ENCODE results near the gene MIF. TPM values are rescaled to one million over a fixed set of nuclear protein-coding genes. Genes with fewer than 3 reads are reported as not detected.
A peak's percentile ranks its signal among the peaks of the same experiment; 100 is the strongest.
"Not testable (repeated sequence)": the region's sequence is repeated elsewhere in the genome, so short reads cannot be mapped to it uniquely, and the experiment has no call there.

The MIF gene
- polyA plus RNA-seq, 1 donor from 2014 or later = 1,216 TPM

- Mint-ChIP-seq H3K36me3 (no peaks in the 10 kb centered on the region), H3K4me1 (peaks cover 5 to 21% (median 12%) of the 10 kb centered on the region in 3 donors), H3K4me3 (peak overlapping the region; percentile 21 to 92 (median 72)), H3K27ac (no peak overlapping the region), H3K9me3 (no peaks in the 10 kb centered on the region), H3K27me3 (no peaks in the 10 kb centered on the region)
Measured at GRCh38 chr22:23859201-23859600, 35.0 kb upstream of the MIF start.

- H3K36me3 Mint-ChIP-seq, H3K9me3 Mint-ChIP-seq, H3K4me3 Mint-ChIP-seq, H3K27ac Mint-ChIP-seq, H3K27me3 Mint-ChIP-seq: not testable (repeated sequence)
- H3K4me1 Mint-ChIP-seq = peaks cover 5 to 21% (median 12%) of the 10 kb centered on the region in 3 donors
Measured at GRCh38 chr22:23860187-23860586, 34.0 kb upstream of the MIF start.

GRCh38 chr22:23862103-23862502 is 32.1 kb upstream of the MIF start:
- Mint-ChIP-seq H3K27me3 (no peaks in the 10 kb centered on the region), H3K4me1 (peaks cover 5 to 15% (median 10%) of the 10 kb centered on the region in 3 donors), H3K36me3 (peaks cover 2% of the 10 kb centered on the region), H3K9me3 (no peaks in the 10 kb centered on the region), H3K4me3 (peak overlapping the region in 3 of 4 donors; percentile 21 to 87 (median 47)), H3K27ac (peak overlapping the region in 2 of 3 donors; percentile 11 to 61)

- not testable (repeated sequence) for H3K4me1 Mint-ChIP-seq, H3K9me3 Mint-ChIP-seq, H3K27ac Mint-ChIP-seq, H3K36me3 Mint-ChIP-seq, H3K27me3 Mint-ChIP-seq, H3K4me3 Mint-ChIP-seq
Measured at GRCh38 chr22:23864499-23865154, 29.6 kb upstream of the MIF start.

- H3K9me3 Mint-ChIP-seq = no peaks in the 10 kb centered on the region
- H3K27me3 Mint-ChIP-seq = no peaks in the 10 kb centered on the region
- H3K4me3 Mint-ChIP-seq = no peak overlapping the region
- no peak overlapping the region for H3K27ac Mint-ChIP-seq
- H3K4me1 Mint-ChIP-seq = no peaks in the 10 kb centered on the region
- H3K36me3 Mint-ChIP-seq = peaks cover 5% of the 10 kb centered on the region
Measured at GRCh38 chr22:23868580-23868979, 25.6 kb upstream of the MIF start.

- Mint-ChIP-seq H3K27ac (no peak overlapping the region), H3K27me3 (no peaks in the 10 kb centered on the region), H3K36me3 (peaks cover 5% of the 10 kb centered on the region), H3K9me3 (no peaks in the 10 kb centered on the region), H3K4me3 (no peak overlapping the region), H3K4me1 (no peaks in the 10 kb centered on the region)
Measured at GRCh38 chr22:23874871-23875270, 19.3 kb upstream of the MIF start.

GRCh38 chr22:23875801-23876200 is 18.4 kb upstream of the MIF start:
- no peaks in the 10 kb centered on the region for H3K27me3 Mint-ChIP-seq
- H3K9me3 Mint-ChIP-seq = no peaks in the 10 kb centered on the region
- peaks cover 2% of the 10 kb centered on the region for H3K36me3 Mint-ChIP-seq
- no peaks in the 10 kb centered on the region for H3K4me1 Mint-ChIP-seq
- no peak overlapping the region for H3K4me3 Mint-ChIP-seq
- H3K27ac Mint-ChIP-seq = no peak overlapping the region

- H3K36me3 Mint-ChIP-seq = peaks cover 4% of the 10 kb centered on the region
- no peak overlapping the region for H3K27ac Mint-ChIP-seq
- H3K4me3 Mint-ChIP-seq = no peak overlapping the region
- H3K9me3 Mint-ChIP-seq = no peaks in the 10 kb centered on the region
- H3K4me1 Mint-ChIP-seq = no peaks in the 10 kb centered on the region
- no peaks in the 10 kb centered on the region for H3K27me3 Mint-ChIP-seq
Measured at GRCh38 chr22:23877566-23877965, 16.6 kb upstream of the MIF start.

- no peaks in the 10 kb centered on the region for H3K27me3 Mint-ChIP-seq
- H3K36me3 Mint-ChIP-seq = peaks cover 4% of the 10 kb centered on the region
- H3K9me3 Mint-ChIP-seq = no peaks in the 10 kb centered on the region
- H3K4me1 Mint-ChIP-seq = no peaks in the 10 kb centered on the region
- no peak overlapping the region for H3K4me3 Mint-ChIP-seq
- H3K27ac Mint-ChIP-seq = no peak overlapping the region
Measured at GRCh38 chr22:23878219-23878618, 16.0 kb upstream of the MIF start.

- no peak overlapping the region for H3K4me3 Mint-ChIP-seq
- H3K27ac Mint-ChIP-seq = no peak overlapping the region
- H3K36me3 Mint-ChIP-seq = peaks cover 4% of the 10 kb centered on the region
- H3K9me3 Mint-ChIP-seq = no peaks in the 10 kb centered on the region
- H3K27me3 Mint-ChIP-seq = no peaks in the 10 kb centered on the region
- no peaks in the 10 kb centered on the region for H3K4me1 Mint-ChIP-seq
Measured at GRCh38 chr22:23882370-23882769, 11.8 kb upstream of the MIF start.

GRCh38 chr22:23883658-23884057 is 10.5 kb upstream of the MIF start:
- no peaks in the 10 kb centered on the region for H3K27me3 Mint-ChIP-seq
- no peak overlapping the region for H3K27ac Mint-ChIP-seq
- H3K36me3 Mint-ChIP-seq = peaks cover 5% of the 10 kb centered on the region
- H3K9me3 Mint-ChIP-seq = no peaks in the 10 kb centered on the region
- H3K4me3 Mint-ChIP-seq = no peak overlapping the region
- no peaks in the 10 kb centered on the region for H3K4me1 Mint-ChIP-seq

GRCh38 chr22:23884140-23884539 is 10.0 kb upstream of the MIF start:
- no peaks in the 10 kb centered on the region for H3K27me3 Mint-ChIP-seq
- H3K9me3 Mint-ChIP-seq = no peaks in the 10 kb centered on the region
- no peak overlapping the region for H3K4me3 Mint-ChIP-seq
- peaks cover 5% of the 10 kb centered on the region for H3K36me3 Mint-ChIP-seq
- H3K4me1 Mint-ChIP-seq = no peaks in the 10 kb centered on the region
- H3K27ac Mint-ChIP-seq = no peak overlapping the region

- Mint-ChIP-seq H3K9me3 (no peaks in the 10 kb centered on the region), H3K27me3 (no peaks in the 10 kb centered on the region), H3K4me3 (no peak overlapping the region), H3K27ac (no peak overlapping the region), H3K4me1 (peaks cover 0 to 5% (median 3%) of the 10 kb centered on the region in 3 donors), H3K36me3 (peaks cover 3% of the 10 kb centered on the region)
Measured at GRCh38 chr22:23888615-23889401, 5.4 kb upstream of the MIF start.

- Mint-ChIP-seq H3K36me3 (peaks cover 3% of the 10 kb centered on the region), H3K4me1 (peaks cover 0 to 5% (median 3%) of the 10 kb centered on the region in 3 donors), H3K9me3 (no peaks in the 10 kb centered on the region), H3K27me3 (no peaks in the 10 kb centered on the region), H3K4me3 (no peak overlapping the region), H3K27ac (no peak overlapping the region)
Measured at GRCh38 chr22:23889620-23890019, 4.6 kb upstream of the MIF start.

GRCh38 chr22:23891726-23892125 is 2.5 kb upstream of the MIF start:
- Mint-ChIP-seq H3K4me3 (peak overlapping the region in 2 of 4 donors; percentile 19 to 97), H3K4me1 (peaks cover 6 to 11% (median 9%) of the 10 kb centered on the region in 3 donors), H3K36me3 (peaks cover 3% of the 10 kb centered on the region), H3K9me3 (no peaks in the 10 kb centered on the region), H3K27ac (no peak overlapping the region), H3K27me3 (no peaks in the 10 kb centered on the region)

- Mint-ChIP-seq H3K4me1 (peaks cover 6 to 11% (median 9%) of the 10 kb centered on the region in 3 donors), H3K9me3 (no peaks in the 10 kb centered on the region), H3K36me3 (peaks cover 3% of the 10 kb centered on the region), H3K27ac (peak overlapping the region; percentile 65 to 94 (median 81)), H3K4me3 (peak overlapping the region in 3 of 4 donors; percentile 19 to 97 (median 51)), H3K27me3 (no peaks in the 10 kb centered on the region)
Measured at GRCh38 chr22:23892130-23892529, 2.1 kb upstream of the MIF start.

Measured in IgD-negative memory B cell (primary cell).